IMR-90 (cell line): ENCODE data around the gene CYB5A. TPM values are rescaled to one million over a fixed set of nuclear protein-coding genes. Genes with fewer than 3 reads are reported as not detected.

ENCODE experiments used
- ATAC-seq: fragments of 200-7000 bp; cut with Tn5 transposase; 2 replicates; pipeline ENCODE4 v1.9.1; 2020; ENCODE audit warnings: low read depth, mild to moderate bottlenecking, moderate library complexity
- BruUV-seq: library from RNA; stranded (reverse); fragments of 400-500 nt; replicated peaks from 2 replicates; lab custom pipeline; 2021; lab: Mats Ljungman, UMichigan
- CTCF ChIA-PET: fragments of 300-600 bp; formaldehyde crosslinking; extraction: SDS; loops from one replicate; lab custom pipeline; 2021; ENCODE audit warnings: antibody characterized with exemption; lab: Yijun Ruan, JAX
- POLR2A ChIA-PET: fragments of 300-600 bp; sonication (Branson Sonifier 250); formaldehyde crosslinking; loops from one replicate; lab custom pipeline; 2022; ENCODE audit warnings: antibody characterized with exemption; ENCODE audit not compliant: unreplicated experiment; lab: Charles Lee
- DNase-seq: peaks from one replicate; pipeline ENCODE4 v3.0.0; 2013
- H2AFZ ChIP-seq: replicated peaks from 2 replicates; pipeline ENCODE3; 2013; ENCODE audit warnings: low read length, mild to moderate bottlenecking; ENCODE audit not compliant: poor library complexity
- H2AK5ac ChIP-seq: 2 replicates; pipeline ENCODE4 v1.6.1; 2013; ENCODE audit warnings: low read depth, low read length, inconsistent platforms
- H2AK9ac ChIP-seq: replicated peaks from 2 replicates; pipeline ENCODE3; 2013; ENCODE audit warnings: mild to moderate bottlenecking, low read depth, low read length, moderate library complexity; ENCODE audit not compliant: poor library complexity
- H2BK120ac ChIP-seq: 2 replicates; pipeline ENCODE4 v1.6.1; 2013; ENCODE audit warnings: low read depth, low read length, inconsistent platforms
- H2BK15ac ChIP-seq: 3 replicates; pipeline ENCODE4 v1.6.1; 2013; ENCODE audit warnings: low read depth, low read length, inconsistent platforms
- H2BK20ac ChIP-seq: 2 replicates; pipeline ENCODE4 v1.6.1; 2013; ENCODE audit warnings: low read depth, mild to moderate bottlenecking, inconsistent platforms, low read length, moderate library complexity
- H2BK5ac ChIP-seq: 2 replicates; pipeline ENCODE4 v1.6.1; 2013; ENCODE audit warnings: mild to moderate bottlenecking, low read depth, low read length, inconsistent platforms; ENCODE audit not compliant: poor library complexity, severe bottlenecking
- H3K14ac ChIP-seq: replicated peaks from 2 replicates; pipeline ENCODE4 v1.6.1; 2013; ENCODE audit warnings: low read depth, low read length, inconsistent platforms
- H3K18ac ChIP-seq: 2 replicates; pipeline ENCODE4 v1.6.1; 2013; ENCODE audit warnings: low read depth, low read length, control low read depth
- H3K23ac ChIP-seq: 2 replicates; pipeline ENCODE4 v1.6.1; 2013; ENCODE audit warnings: low read depth, low read length, inconsistent platforms
- H3K27ac ChIP-seq: 2 replicates; pipeline ENCODE4 v1.5.1; 2013; ENCODE audit warnings: mild to moderate bottlenecking, control low read depth, low read length; ENCODE audit not compliant: insufficient read depth
- H3K27me3 ChIP-seq: 2 replicates; pipeline ENCODE4 v1.6.1; 2013; ENCODE audit warnings: low read length; ENCODE audit not compliant: control insufficient read depth, insufficient read depth
- H3K36me3 ChIP-seq: 2 replicates; pipeline ENCODE4 v1.6.1; 2013; ENCODE audit warnings: low read length, mixed read lengths; ENCODE audit not compliant: control insufficient read depth, insufficient read depth
- H3K4ac ChIP-seq: 2 replicates; pipeline ENCODE4 v1.6.1; 2013; ENCODE audit warnings: low read depth, low read length, inconsistent platforms
- H3K4me1 ChIP-seq: 2 replicates; pipeline ENCODE4 v1.6.1; 2013; ENCODE audit warnings: low read length, mixed read lengths; ENCODE audit not compliant: control insufficient read depth, insufficient read depth
- H3K4me2 ChIP-seq: 2 replicates; pipeline ENCODE4 v1.6.1; 2013; ENCODE audit warnings: low read depth, mild to moderate bottlenecking, control low read depth, low read length, moderate library complexity
- H3K4me3 ChIP-seq: 2 replicates; pipeline ENCODE4 v1.5.1; 2013; ENCODE audit warnings: low read depth, mild to moderate bottlenecking, control low read depth, low read length, moderate library complexity; ENCODE audit not compliant: insufficient read depth
- H3K56ac ChIP-seq: 2 replicates; pipeline ENCODE4 v1.6.1; 2013; ENCODE audit warnings: low read length, inconsistent platforms; ENCODE audit not compliant: insufficient read depth; ENCODE audit errors: extremely low read depth
- H3K79me1 ChIP-seq, 2 experiments: 2 replicates each; pipeline ENCODE4 v1.6.1; 2013; ENCODE audit warnings: low read length in 2 of 2, inconsistent platforms in 1 of 2, low read depth in 1 of 2
- H3K9ac ChIP-seq: 2 replicates; pipeline ENCODE4 v1.6.1; 2013; ENCODE audit warnings: low read depth, low read length, control low read depth
- H3K9me1 ChIP-seq: 2 replicates; pipeline ENCODE4 v1.6.1; 2013; ENCODE audit warnings: low read length, inconsistent platforms; ENCODE audit not compliant: insufficient read depth
- H3K9me3 ChIP-seq: 2 replicates; pipeline ENCODE4 v1.6.1; 2013; ENCODE audit warnings: low read length; ENCODE audit not compliant: control insufficient read depth, insufficient read depth
- H4K20me1 ChIP-seq: 2 replicates; pipeline ENCODE4 v1.6.1; 2013; ENCODE audit warnings: low read length, inconsistent platforms; ENCODE audit not compliant: insufficient read depth
- H4K5ac ChIP-seq: 2 replicates; pipeline ENCODE4 v1.6.1; 2013; ENCODE audit warnings: mild to moderate bottlenecking, low read depth, low read length, control low read depth
- H4K8ac ChIP-seq, 2 experiments: 2 replicates each; pipeline ENCODE4 v1.6.1; 2013; ENCODE audit warnings: low read depth in 2 of 2, low read length in 2 of 2, control low read depth in 1 of 2, inconsistent platforms in 1 of 2
- H4K91ac ChIP-seq: 2 replicates; pipeline ENCODE4 v1.6.1; 2013; ENCODE audit warnings: low read depth, low read length, inconsistent platforms; ENCODE audit not compliant: insufficient read depth
- CEBPB ChIP-seq: IDR thresholded peaks from 2 replicates; pipeline ENCODE4 v1.6.1; 2012; ENCODE audit warnings: low read depth, low read length, improper control_type of control experiment
- CHD1 ChIP-seq: IDR thresholded peaks from 2 replicates; pipeline ENCODE4 v1.6.1; 2012; ENCODE audit warnings: low read depth, low read length, improper control_type of control experiment
- FOS ChIP-seq: fragments of 150-350 bp; IDR thresholded peaks from 2 replicates; pipeline ENCODE4 v1.6.1; 2016; ENCODE audit warnings: low read depth, low read length
- MAFK ChIP-seq: IDR thresholded peaks from 2 replicates; pipeline ENCODE4 v1.6.1; 2012; ENCODE audit warnings: low read depth, low read length, improper control_type of control experiment
- MXI1 ChIP-seq: IDR thresholded peaks from 2 replicates; pipeline ENCODE4 v1.6.1; 2012; ENCODE audit warnings: low read depth, mild to moderate bottlenecking, low read length, moderate library complexity, borderline replicate concordance
- NFE2L2 ChIP-seq: fragments of 150-350 bp; IDR thresholded peaks from 2 replicates; pipeline ENCODE4 v1.6.1; 2016; ENCODE audit warnings: low read depth, mild to moderate bottlenecking, low read length
- POLR2A ChIP-seq: IDR thresholded peaks from 2 replicates; pipeline ENCODE4 v1.6.1; 2012; ENCODE audit warnings: mild to moderate bottlenecking, low read depth, low read length
- RAD21 ChIP-seq: IDR thresholded peaks from 2 replicates; pipeline ENCODE4 v1.6.1; 2012; ENCODE audit warnings: low read length, improper control_type of control experiment
- RFX5 ChIP-seq: IDR thresholded peaks from 2 replicates; pipeline ENCODE4 v1.8.0; 2012; ENCODE audit warnings: low read depth, mild to moderate bottlenecking, low read length, moderate library complexity
- SMC3 ChIP-seq: fragments of 150-350 bp; IDR thresholded peaks from 2 replicates; pipeline ENCODE4 v1.6.1; 2016; ENCODE audit warnings: low read depth, mild to moderate bottlenecking, antibody characterized with exemption, low read length, moderate library complexity
- WGBS, 2 experiments: methylation state at CpG; one replicate each; pipeline versions ENCODE4 v1.1.5 to v1.1.7; 2013; ENCODE audit warnings: missing lambda C conversion rate in 2 of 2; ENCODE audit not compliant: insufficient read length in 1 of 2; ENCODE audit errors: extremely low coverage in 2 of 2; 5-methylcytosine and 5-hydroxymethylcytosine counted together
- dilution Hi-C: fragments of 300-500 bp; cut with HindIII; formaldehyde crosslinking; loops from one replicate; pipeline ENCODE4 v1.14.3; 2018; ENCODE audit warnings: low sequenced_read_pairs; ENCODE audit not compliant: unreplicated experiment
- in situ Hi-C: fragments of 300-500 bp; cut with MboI; formaldehyde crosslinking; loops from 3 replicates; pipeline ENCODE4 v1.14.3; 2019; ENCODE audit warnings: low sequenced_read_pairs, inconsistent platforms, mixed read lengths
- intact Hi-C: fragments of 100-400 bp; cut with micrococcal nuclease; formaldehyde crosslinking; loops from 2 replicates; pipeline ENCODE4 v1.10.0; 2022
- polyA plus RNA-seq, 3 experiments: library from polyadenylated mRNA; depleted of rRNA; stranded (reverse); fragments of >200 nt; gene quantifications; 2 replicates each; pipeline ENCODE4 v1.2.3, GENCODE V29; 2012; ENCODE audit warnings: low replicate concordance in 1 of 3
- total RNA-seq: library from RNA; depleted of rRNA; stranded (reverse); fragments of >200 nt; gene quantifications from 2 replicates; pipeline ENCODE4 v1.2.3, GENCODE V29; 2012
- TF ChIP-seq, protein P1 (sequence below): fragments of 150-350 bp; IDR thresholded peaks from 2 replicates; pipeline ENCODE4 v1.6.1; 2016; ENCODE audit warnings: low read depth, mild to moderate bottlenecking, low read length, moderate library complexity, borderline replicate concordance

CYB5A gene
- total and polyA plus RNA-seq, 2 of the 4 experiments (the other 2 are of a cell fraction), result 13.4 to 47.9 TPM

DNA sequence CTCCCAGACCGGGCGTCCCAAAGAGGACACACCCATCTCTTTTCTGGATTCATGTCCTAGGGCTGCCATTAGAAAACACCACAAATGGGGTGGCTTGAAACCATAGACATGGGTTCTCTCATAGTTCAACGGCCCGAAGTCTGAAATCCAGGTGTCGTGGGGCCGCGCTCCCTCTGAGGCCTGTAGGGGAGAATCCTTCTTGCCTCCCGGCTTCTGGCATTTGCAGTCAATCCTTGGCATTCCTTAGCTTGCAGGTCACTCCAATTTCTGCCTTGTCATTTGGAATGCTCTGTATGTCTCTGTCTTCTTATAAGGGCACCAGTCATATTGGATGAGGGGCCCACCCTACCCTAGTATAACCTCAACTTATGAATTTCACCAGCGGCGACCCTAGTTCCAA, 65.1 kb downstream of the CYB5A start:
- dilution Hi-C loops, result no loop called here
- Histone ChIP-seq H3K36me3 (no peaks in the 10 kb centered on the region), H3K79me1 (no peaks in the 10 kb centered on the region), H2AK5ac (no peak overlapping the region), H4K91ac (no peak overlapping the region), H3K9ac (no peak overlapping the region), H4K8ac (no peak overlapping the region), H4K5ac (no peak overlapping the region), H4K20me1 (no peaks in the 10 kb centered on the region), H3K4me2 (no peak overlapping the region), H3K27me3 (peaks cover 8% of the 10 kb centered on the region), H3K18ac (no peak overlapping the region), H3K56ac (no peak overlapping the region), H2AK9ac (no peak overlapping the region), H3K9me3 (no peaks in the 10 kb centered on the region), H3K4me1 (no peaks in the 10 kb centered on the region; the same call in 1 of the 2 replicates), H2BK20ac (no peak overlapping the region), H3K23ac (no peak overlapping the region), H3K4ac (no peak overlapping the region), H2BK120ac (no peak overlapping the region), H2BK5ac (no peak overlapping the region), H3K27ac (no peak overlapping the region), H3K9me1 (no peaks in the 10 kb centered on the region), H3K4me3 (no peak overlapping the region), H3K14ac (no peak overlapping the region), H2AFZ (no peak overlapping the region), H2BK15ac (no peak overlapping the region)
- CTCF ChIA-PET, result no interaction called here
- DNase-seq (no peak), ATAC-seq (no peak)
- in situ Hi-C loops, result no loop called here
- intact Hi-C loops, result no loop called here
- no CpG with 5 or more reads among the region's 10 CpGs for WGBS, 2 experiments
- BruUV-seq, result no TSS peak
- POLR2A ChIA-PET, result no interaction called here
- TF ChIP-seq CEBPB (no peak), MXI1 (no peak), RFX5 (no peak), RAD21 (no peak), NFE2L2 (no peak), FOS (no peak), CHD1 (no peak), POLR2A (no peak), SMC3 (no peak), MAFK (no peak)
- TF ChIP-seq, protein P1, sequence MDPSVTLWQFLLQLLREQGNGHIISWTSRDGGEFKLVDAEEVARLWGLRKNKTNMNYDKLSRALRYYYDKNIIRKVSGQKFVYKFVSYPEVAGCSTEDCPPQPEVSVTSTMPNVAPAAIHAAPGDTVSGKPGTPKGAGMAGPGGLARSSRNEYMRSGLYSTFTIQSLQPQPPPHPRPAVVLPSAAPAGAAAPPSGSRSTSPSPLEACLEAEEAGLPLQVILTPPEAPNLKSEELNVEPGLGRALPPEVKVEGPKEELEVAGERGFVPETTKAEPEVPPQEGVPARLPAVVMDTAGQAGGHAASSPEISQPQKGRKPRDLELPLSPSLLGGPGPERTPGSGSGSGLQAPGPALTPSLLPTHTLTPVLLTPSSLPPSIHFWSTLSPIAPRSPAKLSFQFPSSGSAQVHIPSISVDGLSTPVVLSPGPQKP, result no peak
